NCI-H748 (cell line): Measurements from ENCODE around the gene REN.

Experiments used
- DNase-seq: peaks from one replicate; lab custom pipeline; 2025; ENCODE audit not compliant: unreplicated experiment; lab: John Stamatoyannopoulos, UW

REN gene

DNA sequence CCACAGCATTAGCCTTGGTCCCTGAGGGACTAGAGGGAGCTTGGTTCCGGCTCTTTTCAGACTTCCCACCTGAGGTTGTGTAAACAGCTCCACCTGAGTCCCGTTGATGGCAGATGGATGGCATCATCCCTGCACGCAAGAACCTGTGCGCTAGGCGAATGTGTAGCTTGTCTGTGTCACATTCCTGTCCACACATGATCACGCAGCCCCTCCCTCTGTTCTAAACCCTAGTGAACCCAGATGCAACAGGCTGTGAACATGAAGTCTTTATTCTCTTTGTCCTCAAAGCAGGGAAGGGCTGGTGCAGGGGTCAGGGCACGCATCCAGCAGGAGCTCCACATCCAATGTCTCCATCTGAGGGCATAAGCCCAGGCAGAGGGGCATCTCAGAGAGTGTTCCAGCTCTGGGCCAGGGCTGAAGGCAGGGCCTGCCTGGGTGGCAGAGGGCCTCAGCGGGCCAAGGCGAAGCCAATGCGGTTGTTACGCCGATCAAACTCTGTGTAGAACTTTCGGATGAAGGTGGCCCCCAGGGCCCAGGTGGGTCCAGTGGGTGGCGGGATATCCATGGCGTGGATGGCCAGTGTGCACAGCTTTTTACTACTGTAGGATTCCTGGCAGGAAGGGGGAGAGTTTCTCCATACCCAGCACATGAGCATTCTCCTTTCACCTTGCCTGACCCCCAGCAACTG lies 11.4 kb downstream of the REN start:
- DNase-seq, result no peak

GRCh38 chr1:204153667-204154066 lies 12.5 kb downstream of the REN start:
- DNase-seq, result no peak

DNA sequence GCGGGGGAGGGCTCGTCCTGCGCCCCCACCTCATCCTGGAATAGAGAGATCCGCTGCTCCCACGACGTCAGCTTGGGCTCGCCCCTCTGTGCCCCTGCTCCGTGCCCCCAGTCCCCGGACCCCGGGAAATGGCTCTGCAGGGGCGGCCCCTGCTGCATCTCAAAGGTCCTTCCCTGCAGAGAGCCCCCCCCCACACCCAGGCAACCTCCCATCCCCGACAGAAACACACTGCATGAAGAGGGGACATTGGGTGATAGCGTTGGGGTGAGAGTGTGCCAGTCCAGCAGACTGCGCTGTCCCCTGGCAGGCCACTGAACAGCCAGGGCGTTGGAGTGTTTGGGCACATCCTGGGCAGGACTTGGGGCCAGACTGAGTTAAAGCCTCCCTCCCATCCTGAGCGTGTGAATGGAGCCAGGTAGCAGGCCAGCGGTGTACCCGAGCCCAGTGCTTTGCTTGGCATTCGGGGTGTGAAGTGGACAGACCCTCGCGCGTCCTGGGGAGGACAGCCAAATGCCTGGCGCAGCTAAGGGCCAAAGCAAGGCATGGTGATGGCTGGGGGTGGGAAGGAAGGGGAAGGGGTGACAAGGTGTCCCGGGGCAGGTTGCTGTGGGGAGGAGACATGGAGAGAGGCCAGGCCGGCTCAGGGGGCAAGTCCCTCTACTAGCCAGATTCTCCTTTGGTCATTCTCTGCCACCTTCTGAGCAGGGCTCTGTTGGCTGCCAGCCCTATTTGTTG lies 13.7 kb downstream of the REN start:
- peak; percentile 19 for DNase-seq

- peak; percentile 62 for DNase-seq
These were observed 14.4 kb downstream of the REN start, which contains the start of gene ETNK2 for GRCh38 chr1:204151552-204152309. ETNK2 (minus strand) TSS chr1:204152044; CDS start chr1:204151852, 192 bp downstream.

- DNase-seq, result peak; percentile 27
These were observed 15.2 kb downstream of the REN start for GRCh38 chr1:204150702-204151551.

GRCh38 chr1:204149635-204150565 lies 16.2 kb downstream of the REN start:
- no peak for DNase-seq

DNA sequence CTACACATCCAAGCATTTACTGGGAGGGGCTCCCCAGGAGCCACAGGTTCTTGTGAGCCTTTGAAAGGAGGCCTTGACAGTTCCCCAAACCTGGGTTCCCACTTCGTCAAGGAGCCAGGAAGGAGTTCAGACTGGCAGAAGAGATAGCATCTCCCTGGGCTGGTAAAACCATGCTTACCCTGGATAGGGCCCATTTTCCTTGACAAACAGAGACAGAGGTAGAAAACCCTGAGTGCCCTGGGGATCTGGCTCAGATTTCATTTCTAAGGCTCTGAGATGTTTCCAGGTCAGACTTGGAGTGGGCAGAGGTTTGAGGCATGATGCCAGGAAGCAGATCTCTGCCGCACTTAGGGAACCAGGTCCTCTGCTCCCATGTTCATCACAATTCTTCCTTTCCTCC lies 17.0 kb downstream of the REN start:
- no peak for DNase-seq

- DNase-seq, result no peak
These were observed 18.4 kb downstream of the REN start for GRCh38 chr1:204147406-204148383.

GRCh38 chr1:204146965-204147364 lies 19.2 kb downstream of the REN start:
- DNase-seq, result no peak

DNA sequence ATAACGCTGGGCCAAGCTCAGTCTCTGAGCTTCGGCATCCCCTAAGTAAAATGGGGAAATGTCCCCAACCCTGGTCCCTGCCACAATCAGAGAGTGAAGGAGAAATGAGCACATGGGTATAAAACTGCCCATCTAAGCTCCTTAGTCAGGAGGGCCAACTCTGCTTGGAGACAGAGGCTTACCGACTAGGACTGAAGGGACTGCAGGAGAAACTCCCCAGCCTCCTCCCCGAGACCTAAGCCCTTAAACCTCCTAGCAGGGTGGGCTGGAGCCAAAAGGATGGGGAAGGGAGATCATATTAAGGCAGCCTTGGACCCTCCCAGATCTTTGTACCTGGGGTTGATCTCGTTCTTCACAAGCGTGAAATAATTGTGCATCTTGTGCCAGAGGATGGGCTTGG lies 19.8 kb downstream of the REN start:
- no peak for DNase-seq

- DNase-seq, result no peak
These were observed 21.1 kb downstream of the REN start for GRCh38 chr1:204145033-204145504.

DNA sequence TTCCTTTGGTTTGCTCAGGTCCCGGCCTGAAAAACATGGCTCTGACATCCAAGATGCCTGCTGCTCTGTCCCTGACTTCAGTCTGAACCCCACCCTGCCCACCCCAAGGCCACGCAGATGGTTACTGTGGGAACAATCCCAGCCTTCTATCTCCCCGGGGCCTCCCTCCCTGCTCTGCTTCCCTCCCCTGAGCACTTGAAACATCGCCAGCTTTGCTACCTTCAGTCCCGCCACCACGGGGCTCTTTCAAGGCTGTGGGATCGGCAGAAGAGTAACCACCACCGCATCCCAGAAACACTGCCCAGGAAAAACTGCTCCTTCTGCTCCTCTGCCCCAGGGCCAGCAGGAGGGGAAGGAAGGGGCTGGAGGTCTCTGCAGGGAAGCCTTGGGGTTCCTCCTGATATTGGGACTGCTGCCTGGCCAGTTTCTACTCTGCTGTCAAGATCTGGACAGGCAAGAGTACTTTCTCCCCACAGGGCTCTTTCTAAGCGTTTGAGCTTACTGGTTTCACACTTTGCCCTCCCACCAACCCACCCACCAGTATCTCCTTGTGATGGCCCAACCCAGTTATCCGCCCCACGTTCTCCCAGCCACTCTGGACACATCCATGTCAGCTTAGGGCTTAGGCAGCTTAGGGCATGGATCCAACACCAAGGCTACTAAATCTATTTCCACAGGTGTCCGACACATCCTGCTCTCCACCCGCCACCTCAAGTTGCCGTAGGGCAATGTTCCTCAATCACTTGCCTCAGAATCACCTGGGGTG lies 22.7 kb downstream of the REN start:
- DNase-seq, result no peak

- DNase-seq, result no peak
These were observed 23.8 kb downstream of the REN start for GRCh38 chr1:204142032-204142974.

- DNase-seq, result no peak
These were observed 25.0 kb downstream of the REN start for GRCh38 chr1:204141131-204141530.

- no peak for DNase-seq
These were observed 26.2 kb downstream of the REN start for GRCh38 chr1:204139952-204140351.

GRCh38 chr1:204139088-204139487 lies 27.0 kb downstream of the REN start:
- no peak for DNase-seq

DNA sequence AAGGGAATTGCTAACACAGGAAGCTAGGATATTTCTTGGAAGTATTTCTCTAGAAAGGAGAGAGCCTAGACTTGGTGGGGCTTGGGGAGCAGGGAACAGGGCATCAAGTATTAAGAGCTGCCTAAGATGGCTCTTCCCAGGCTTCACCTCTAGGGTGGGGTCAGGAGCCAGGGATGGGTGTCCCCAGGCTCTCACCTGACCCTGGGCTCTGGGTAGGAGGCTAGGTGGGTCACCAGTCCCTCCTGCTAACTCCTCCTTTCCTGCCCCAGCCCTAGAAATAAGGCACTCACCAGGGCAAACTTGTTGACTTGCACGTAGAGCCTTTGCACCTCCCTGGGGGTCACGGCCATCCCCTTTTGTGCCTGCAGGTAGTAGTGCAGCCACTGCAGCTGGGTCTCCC lies 29.3 kb downstream of the REN start:
- DNase-seq, result no peak
